ENCODE results near the gene SLC10A6.
"Not testable (repeated sequence)": the region's sequence is repeated elsewhere in the genome, so short reads cannot be mapped to it uniquely, and the experiment has no call there.

SLC10A6 gene

GRCh38 chr4:86892636-86892960 lies 43.4 kb upstream of the SLC10A6 start:
- DNase-seq (ENCODE audit: low spot score) = no peak
- no peak for TF ChIP-seq CTCF (IDR thresholded peaks at IDR 0.05; ENCODE audit: borderline replicate concordance, control extremely low read depth, extremely low read depth, insufficient read depth, missing control alignments)
- in situ Hi-C loops (cut with MboI; ENCODE audit: low sequenced_read_pairs, unreplicated experiment) = no loop called here

GRCh38 chr4:86891762-86892635 lies 42.8 kb upstream of the SLC10A6 start, which contains the start of gene C4orf36:
TSS of gene C4orf36 (minus strand) at chr4:86892422. CDS start at chr4:86891520, 902 bp downstream.
- DNase-seq (ENCODE audit: low spot score) = peak; percentile 69
- TF ChIP-seq CTCF (IDR thresholded peaks at IDR 0.05; ENCODE audit: borderline replicate concordance, control extremely low read depth, extremely low read depth, insufficient read depth, missing control alignments) = no peak
- in situ Hi-C loops (cut with MboI; ENCODE audit: low sequenced_read_pairs, unreplicated experiment) = no loop called here

GRCh38 chr4:86890790-86891189 lies 41.6 kb upstream of the SLC10A6 start:
- TF ChIP-seq CTCF (IDR thresholded peaks at IDR 0.05; ENCODE audit: borderline replicate concordance, control extremely low read depth, extremely low read depth, insufficient read depth, missing control alignments) = no peak
- DNase-seq (ENCODE audit: low spot score) = no peak
- in situ Hi-C loops (cut with MboI; ENCODE audit: low sequenced_read_pairs, unreplicated experiment) = no loop called here

- in situ Hi-C loops (cut with MboI; ENCODE audit: low sequenced_read_pairs, unreplicated experiment) = no loop called here
- no peak for TF ChIP-seq CTCF (IDR thresholded peaks at IDR 0.05; ENCODE audit: borderline replicate concordance, control extremely low read depth, extremely low read depth, insufficient read depth, missing control alignments)
- DNase-seq (ENCODE audit: low spot score) = no peak
Measured at GRCh38 chr4:86879641-86880040, 30.5 kb upstream of the SLC10A6 start.

- no peak for TF ChIP-seq CTCF (IDR thresholded peaks at IDR 0.05; ENCODE audit: borderline replicate concordance, control extremely low read depth, extremely low read depth, insufficient read depth, missing control alignments)
- in situ Hi-C loops (cut with MboI; ENCODE audit: low sequenced_read_pairs, unreplicated experiment) = no loop called here
- DNase-seq (ENCODE audit: low spot score) = no peak
Measured at GRCh38 chr4:86878640-86879039, 29.5 kb upstream of the SLC10A6 start.

GRCh38 chr4:86876894-86877685 lies 27.9 kb upstream of the SLC10A6 start:
- DNase-seq (ENCODE audit: low spot score) = no peak
- no peak for TF ChIP-seq CTCF (IDR thresholded peaks at IDR 0.05; ENCODE audit: borderline replicate concordance, control extremely low read depth, extremely low read depth, insufficient read depth, missing control alignments)
- in situ Hi-C loops (cut with MboI; ENCODE audit: low sequenced_read_pairs, unreplicated experiment) = no loop called here

- DNase-seq (ENCODE audit: low spot score); in situ Hi-C loops (cut with MboI; ENCODE audit: low sequenced_read_pairs, unreplicated experiment): not testable (repeated sequence)
Measured at GRCh38 chr4:86875436-86875835, 26.3 kb upstream of the SLC10A6 start.
